Liver (tissue), 3 donors: ENCODE measurements around the gene LYRM4.

Experiments
- EGR1 ChIP-seq, 2 donors: IDR thresholded peaks; 2 replicates each; pipeline ENCODE4 v1.6.1; 2016 to 2018; ENCODE audit warnings: antibody characterized with exemption in 2 of 2, low read depth in 2 of 2
- GABPA ChIP-seq, 2 donors: IDR thresholded peaks in 1 of 2; conservative IDR thresholded peaks in 1 of 2; 2 replicates each; pipeline ENCODE4 v1.6.1; 2016; ENCODE audit warnings: antibody characterized with exemption in 2 of 2, mild to moderate bottlenecking in 1 of 2, moderate library complexity in 1 of 2
- JUND ChIP-seq, 2 donors: IDR thresholded peaks; 2 replicates each; pipeline ENCODE4 v1.6.1; 2016; ENCODE audit warnings: antibody characterized with exemption in 2 of 2
- SP1 ChIP-seq: IDR thresholded peaks from 2 replicates; pipeline ENCODE4 v1.6.1; 2018; ENCODE audit warnings: antibody characterized with exemption, mild to moderate bottlenecking
- TAF1 ChIP-seq: conservative IDR thresholded peaks from 2 replicates; pipeline ENCODE4 v1.6.1; 2016; ENCODE audit warnings: antibody characterized with exemption, mild to moderate bottlenecking
- TF ChIP-seq, protein P1 (sequence below): fragments of 150-350 bp; IDR thresholded peaks from 2 replicates; pipeline ENCODE4 v1.5.1; 2017; ENCODE audit warnings: improper control_type of control experiment, low read depth, low read length; ENCODE audit not compliant: missing input control
- donor health status: healthy.
- donor health status: healthy.

DNA sequence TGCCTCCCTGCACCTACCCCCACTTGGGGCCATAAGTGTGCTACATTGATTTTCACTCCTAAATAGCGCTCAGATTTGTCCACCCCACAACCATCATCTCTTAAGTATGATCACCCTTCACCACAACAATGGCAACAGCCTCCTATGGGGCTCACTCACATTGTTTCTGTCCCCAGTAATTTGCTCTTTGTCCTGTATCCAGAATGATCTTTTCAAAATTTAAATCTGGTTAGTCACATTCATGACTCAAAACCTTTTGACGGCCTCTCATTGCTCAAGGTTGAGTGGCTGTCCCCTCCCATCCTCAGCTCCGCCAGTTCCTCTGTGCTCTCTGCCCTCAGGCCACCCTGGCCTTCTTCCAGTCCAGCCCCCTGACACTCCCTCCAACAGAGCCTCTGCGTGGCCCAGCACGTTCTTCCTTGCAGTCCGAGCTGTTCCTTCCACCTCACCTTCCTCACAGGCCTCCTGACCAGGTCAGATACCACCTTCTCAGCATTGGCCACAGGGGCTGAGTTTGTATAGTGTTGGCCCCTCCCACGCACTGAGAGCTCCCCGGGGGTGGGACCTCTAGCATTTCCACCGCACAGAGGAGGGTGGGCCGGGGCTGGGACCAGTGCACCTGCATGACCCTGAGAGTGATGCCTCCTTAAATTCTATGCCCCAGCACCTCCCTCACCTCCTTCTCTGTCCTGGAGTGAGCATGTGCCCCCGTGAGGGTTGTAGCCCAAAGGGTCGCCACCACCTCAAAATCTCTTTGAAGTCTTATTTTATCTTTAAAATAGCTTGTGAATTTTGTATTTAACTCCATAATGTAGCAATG is 178.1 kb downstream of the LYRM4 start:
- TF ChIP-seq, protein P1, sequence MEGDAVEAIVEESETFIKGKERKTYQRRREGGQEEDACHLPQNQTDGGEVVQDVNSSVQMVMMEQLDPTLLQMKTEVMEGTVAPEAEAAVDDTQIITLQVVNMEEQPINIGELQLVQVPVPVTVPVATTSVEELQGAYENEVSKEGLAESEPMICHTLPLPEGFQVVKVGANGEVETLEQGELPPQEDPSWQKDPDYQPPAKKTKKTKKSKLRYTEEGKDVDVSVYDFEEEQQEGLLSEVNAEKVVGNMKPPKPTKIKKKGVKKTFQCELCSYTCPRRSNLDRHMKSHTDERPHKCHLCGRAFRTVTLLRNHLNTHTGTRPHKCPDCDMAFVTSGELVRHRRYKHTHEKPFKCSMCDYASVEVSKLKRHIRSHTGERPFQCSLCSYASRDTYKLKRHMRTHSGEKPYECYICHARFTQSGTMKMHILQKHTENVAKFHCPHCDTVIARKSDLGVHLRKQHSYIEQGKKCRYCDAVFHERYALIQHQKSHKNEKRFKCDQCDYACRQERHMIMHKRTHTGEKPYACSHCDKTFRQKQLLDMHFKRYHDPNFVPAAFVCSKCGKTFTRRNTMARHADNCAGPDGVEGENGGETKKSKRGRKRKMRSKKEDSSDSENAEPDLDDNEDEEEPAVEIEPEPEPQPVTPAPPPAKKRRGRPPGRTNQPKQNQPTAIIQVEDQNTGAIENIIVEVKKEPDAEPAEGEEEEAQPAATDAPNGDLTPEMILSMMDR: no peak
- TF ChIP-seq JUND (IDR thresholded peaks at IDR 0.05) (no peak), SP1 (no peak), GABPA (IDR thresholded peaks at IDR 0.05 in 1 of 2, conservative IDR thresholded peaks at IDR 0.05 in 1 of 2) (no peak), TAF1 (no peak), EGR1 (IDR thresholded peaks at IDR 0.05; ENCODE audit: low read depth in 2 of 2) (no peak)
